ENCODE measurements around the gene SPSB3. TPM values are rescaled to one million over a fixed set of nuclear protein-coding genes. Genes with fewer than 3 reads are reported as not detected.

SPSB3 gene
- total and polyA plus RNA-seq, 2 experiments from 2014 or later = 27.1 to 34.7 TPM

GRCh38 chr16:1820946-1821290, 38.5 kb upstream of the SPSB3 start (continued):
- TF ChIP-seq, protein P1, sequence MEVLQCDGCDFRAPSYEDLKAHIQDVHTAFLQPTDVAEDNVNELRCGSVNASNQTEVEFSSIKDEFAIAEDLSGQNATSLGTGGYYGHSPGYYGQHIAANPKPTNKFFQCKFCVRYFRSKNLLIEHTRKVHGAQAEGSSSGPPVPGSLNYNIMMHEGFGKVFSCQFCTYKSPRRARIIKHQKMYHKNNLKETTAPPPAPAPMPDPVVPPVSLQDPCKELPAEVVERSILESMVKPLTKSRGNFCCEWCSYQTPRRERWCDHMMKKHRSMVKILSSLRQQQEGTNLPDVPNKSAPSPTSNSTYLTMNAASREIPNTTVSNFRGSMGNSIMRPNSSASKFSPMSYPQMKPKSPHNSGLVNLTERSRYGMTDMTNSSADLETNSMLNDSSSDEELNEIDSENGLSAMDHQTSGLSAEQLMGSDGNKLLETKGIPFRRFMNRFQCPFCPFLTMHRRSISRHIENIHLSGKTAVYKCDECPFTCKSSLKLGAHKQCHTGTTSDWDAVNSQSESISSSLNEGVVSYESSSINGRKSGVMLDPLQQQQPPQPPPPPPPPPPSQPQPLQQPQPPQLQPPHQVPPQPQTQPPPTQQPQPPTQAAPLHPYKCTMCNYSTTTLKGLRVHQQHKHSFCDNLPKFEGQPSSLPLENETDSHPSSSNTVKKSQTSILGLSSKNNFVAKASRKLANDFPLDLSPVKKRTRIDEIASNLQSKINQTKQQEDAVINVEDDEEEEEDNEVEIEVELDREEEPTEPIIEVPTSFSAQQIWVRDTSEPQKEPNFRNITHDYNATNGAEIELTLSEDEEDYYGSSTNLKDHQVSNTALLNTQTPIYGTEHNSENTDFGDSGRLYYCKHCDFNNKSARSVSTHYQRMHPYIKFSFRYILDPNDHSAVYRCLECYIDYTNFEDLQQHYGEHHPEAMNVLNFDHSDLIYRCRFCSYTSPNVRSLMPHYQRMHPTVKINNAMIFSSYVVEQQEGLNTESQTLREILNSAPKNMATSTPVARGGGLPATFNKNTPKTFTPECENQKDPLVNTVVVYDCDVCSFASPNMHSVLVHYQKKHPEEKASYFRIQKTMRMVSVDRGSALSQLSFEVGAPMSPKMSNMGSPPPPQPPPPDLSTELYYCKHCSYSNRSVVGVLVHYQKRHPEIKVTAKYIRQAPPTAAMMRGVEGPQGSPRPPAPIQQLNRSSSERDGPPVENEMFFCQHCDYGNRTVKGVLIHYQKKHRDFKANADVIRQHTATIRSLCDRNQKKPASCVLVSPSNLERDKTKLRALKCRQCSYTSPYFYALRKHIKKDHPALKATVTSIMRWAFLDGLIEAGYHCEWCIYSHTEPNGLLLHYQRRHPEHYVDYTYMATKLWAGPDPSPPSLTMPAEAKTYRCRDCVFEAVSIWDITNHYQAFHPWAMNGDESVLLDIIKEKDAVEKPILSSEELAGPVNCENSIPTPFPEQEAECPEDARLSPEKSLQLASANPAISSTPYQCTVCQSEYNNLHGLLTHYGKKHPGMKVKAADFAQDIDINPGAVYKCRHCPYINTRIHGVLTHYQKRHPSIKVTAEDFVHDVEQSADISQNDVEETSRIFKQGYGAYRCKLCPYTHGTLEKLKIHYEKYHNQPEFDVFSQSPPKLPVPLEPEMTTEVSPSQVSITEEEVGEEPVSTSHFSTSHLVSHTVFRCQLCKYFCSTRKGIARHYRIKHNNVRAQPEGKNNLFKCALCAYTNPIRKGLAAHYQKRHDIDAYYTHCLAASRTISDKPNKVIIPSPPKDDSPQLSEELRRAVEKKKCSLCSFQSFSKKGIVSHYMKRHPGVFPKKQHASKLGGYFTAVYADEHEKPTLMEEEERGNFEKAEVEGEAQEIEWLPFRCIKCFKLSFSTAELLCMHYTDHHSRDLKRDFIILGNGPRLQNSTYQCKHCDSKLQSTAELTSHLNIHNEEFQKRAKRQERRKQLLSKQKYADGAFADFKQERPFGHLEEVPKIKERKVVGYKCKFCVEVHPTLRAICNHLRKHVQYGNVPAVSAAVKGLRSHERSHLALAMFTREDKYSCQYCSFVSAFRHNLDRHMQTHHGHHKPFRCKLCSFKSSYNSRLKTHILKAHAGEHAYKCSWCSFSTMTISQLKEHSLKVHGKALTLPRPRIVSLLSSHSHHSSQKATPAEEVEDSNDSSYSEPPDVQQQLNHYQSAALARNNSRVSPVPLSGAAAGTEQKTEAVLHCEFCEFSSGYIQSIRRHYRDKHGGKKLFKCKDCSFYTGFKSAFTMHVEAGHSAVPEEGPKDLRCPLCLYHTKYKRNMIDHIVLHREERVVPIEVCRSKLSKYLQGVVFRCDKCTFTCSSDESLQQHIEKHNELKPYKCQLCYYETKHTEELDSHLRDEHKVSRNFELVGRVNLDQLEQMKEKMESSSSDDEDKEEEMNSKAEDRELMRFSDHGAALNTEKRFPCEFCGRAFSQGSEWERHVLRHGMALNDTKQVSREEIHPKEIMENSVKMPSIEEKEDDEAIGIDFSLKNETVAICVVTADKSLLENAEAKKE (CRISPR knock-in tag; IDR thresholded peaks at IDR 0.05) = no peak
- no peak for TF ChIP-seq JUNB (IDR thresholded peaks at IDR 0.05; ENCODE audit: unreplicated experiment)
- TF ChIP-seq, protein P2, sequence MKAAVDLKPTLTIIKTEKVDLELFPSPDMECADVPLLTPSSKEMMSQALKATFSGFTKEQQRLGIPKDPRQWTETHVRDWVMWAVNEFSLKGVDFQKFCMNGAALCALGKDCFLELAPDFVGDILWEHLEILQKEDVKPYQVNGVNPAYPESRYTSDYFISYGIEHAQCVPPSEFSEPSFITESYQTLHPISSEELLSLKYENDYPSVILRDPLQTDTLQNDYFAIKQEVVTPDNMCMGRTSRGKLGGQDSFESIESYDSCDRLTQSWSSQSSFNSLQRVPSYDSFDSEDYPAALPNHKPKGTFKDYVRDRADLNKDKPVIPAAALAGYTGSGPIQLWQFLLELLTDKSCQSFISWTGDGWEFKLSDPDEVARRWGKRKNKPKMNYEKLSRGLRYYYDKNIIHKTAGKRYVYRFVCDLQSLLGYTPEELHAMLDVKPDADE (IDR thresholded peaks at IDR 0.05) = no peak

DNA sequence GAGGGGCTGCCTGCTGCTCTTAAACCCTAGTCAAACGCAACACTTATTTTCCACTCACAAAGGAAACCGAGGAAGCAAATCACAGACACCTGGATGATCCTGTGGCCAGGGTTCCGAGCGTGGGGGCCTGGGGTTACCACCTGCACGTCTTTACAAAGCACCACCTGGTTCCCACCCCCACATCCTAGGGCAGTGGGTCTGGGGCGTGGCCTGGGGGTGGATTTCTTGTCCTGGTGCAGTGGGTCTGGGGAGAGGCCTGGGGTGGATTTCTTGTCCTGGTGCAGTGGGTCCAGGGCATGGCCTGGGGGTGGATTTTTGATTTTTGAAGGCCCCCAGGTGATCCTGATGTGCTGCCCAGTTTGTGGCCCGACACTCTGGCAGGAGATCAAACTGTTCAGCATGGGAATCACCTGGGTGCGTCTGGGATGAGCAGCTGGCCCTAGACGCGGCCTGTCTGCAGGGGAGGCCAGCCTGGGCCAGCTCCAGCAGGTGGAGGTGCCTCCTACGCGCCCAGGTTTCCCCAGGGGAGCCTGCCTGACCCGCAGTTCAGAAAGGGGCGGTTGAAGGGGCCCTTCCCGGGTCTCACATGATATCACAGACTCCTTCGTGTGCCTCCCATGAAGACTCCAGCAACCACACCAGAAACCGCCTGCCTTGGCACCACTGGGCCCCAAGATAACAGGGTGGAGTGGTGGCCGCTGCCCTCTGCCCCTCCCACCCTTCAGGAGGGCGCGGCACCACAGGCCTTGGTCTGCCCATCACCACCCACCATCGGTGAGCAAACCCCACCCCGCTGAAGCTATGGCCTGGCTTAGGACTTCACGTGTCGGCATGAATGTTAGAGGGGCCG, 38.0 kb upstream of the SPSB3 start:
- DNase-seq (ENCODE audit: low spot score) = no peak
- H3K4me1 Mint-ChIP-seq = no peaks in the 10 kb centered on the region
- TF ChIP-seq JUNB (IDR thresholded peaks at IDR 0.05; ENCODE audit: unreplicated experiment) = no peak
- TF ChIP-seq CREB1 (CRISPR knock-in tag; IDR thresholded peaks at IDR 0.05; ENCODE audit: low read depth) = no peak
- TF ChIP-seq STAT1 (IDR thresholded peaks at IDR 0.05; ENCODE audit: unreplicated experiment) = no peak
- no peak for TF ChIP-seq EZH2 (IDR thresholded peaks at IDR 0.05; ENCODE audit: low read depth, unreplicated experiment)
- no peak for TF ChIP-seq NANOG (IDR thresholded peaks at IDR 0.05; ENCODE audit: borderline replicate concordance)
- TF ChIP-seq ZNF114 (CRISPR knock-in tag; IDR thresholded peaks at IDR 0.05) = no peak
- TF ChIP-seq EZH2phosphoT487 (IDR thresholded peaks at IDR 0.05; ENCODE audit: unreplicated experiment) = no peak
- no peak for TF ChIP-seq CTCF (conservative IDR thresholded peaks at IDR 0.05; ENCODE audit: low read depth in 2 of 2)
- no peak for TF ChIP-seq ZNF331 (CRISPR knock-in tag; IDR thresholded peaks at IDR 0.05; ENCODE audit: low read depth)
- TF ChIP-seq, protein P2 (IDR thresholded peaks at IDR 0.05) = no peak

More for the DNA sequence above, 38.0 kb upstream of the SPSB3 start:
- ATAC-seq = no peak
- H3K27me3 ChIP-seq (ENCODE audit: insufficient read depth) = no peaks in the 10 kb centered on the region
- H3K4me3 ChIP-seq = no peak overlapping the region
- no peak overlapping the region for H2AFZ ChIP-seq
- H3K79me2 ChIP-seq (replicated peaks; ENCODE audit: insufficient read depth) = 0 out of 2 replicates have a peak, but pooled peaks cover under 1% of the 10 kb centered on the region
- Mint-ChIP-seq H3K9me3 (no peaks in the 10 kb centered on the region), H3K4me3 (no peak overlapping the region), H3K27me3 (ENCODE audit: insufficient read depth, low read depth, poor library complexity) (no peaks in the 10 kb centered on the region), H3K36me3 (ENCODE audit: low read depth) (peaks cover 2% of the 10 kb centered on the region; the same call in 2 of the 3 replicates), H3K27ac (no peak overlapping the region)
- no peaks in the 10 kb centered on the region for H3K4me1 ChIP-seq (ENCODE audit: insufficient read depth)
- H3K36me3 ChIP-seq (ENCODE audit: insufficient read depth) = no peaks in the 10 kb centered on the region
- H3K4me2 ChIP-seq = no peak overlapping the region
- H3F3A ChIP-seq (replicated peaks; ENCODE audit: low read depth) = no peaks in the 10 kb centered on the region
- no peak overlapping the region for H3K27ac ChIP-seq (ENCODE audit: low read depth)
- H4K20me1 ChIP-seq (replicated peaks; ENCODE audit: insufficient read depth) = no peaks in the 10 kb centered on the region; the same call in 1 of the 2 replicates
- no peaks in the 10 kb centered on the region for H3K9me2 ChIP-seq (ENCODE audit: insufficient read depth)

Data from GM23338 (cell line).